GM19099 (cell line): ENCODE results near the gene NYAP1.

ENCODE experiments used
- POLR2A ChIP-seq: IDR thresholded peaks from 3 replicates; pipeline ENCODE4 v1.6.1; 2011; ENCODE audit warnings: low read depth; ENCODE audit not compliant: insufficient read length; ENCODE audit errors: extremely low read depth

NYAP1 gene

GRCh38 chr7:100491192-100491578 is 7.5 kb downstream of the NYAP1 start:
- no peak for TF ChIP-seq POLR2A

GRCh38 chr7:100492738-100493475 is 9.2 kb downstream of the NYAP1 start:
- no peak for TF ChIP-seq POLR2A

GRCh38 chr7:100493476-100494264 is 9.9 kb downstream of the NYAP1 start:
- TF ChIP-seq POLR2A, result no peak

GRCh38 chr7:100496509-100496908 is 12.8 kb downstream of the NYAP1 start:
- no peak for TF ChIP-seq POLR2A

GRCh38 chr7:100504887-100505611 is 21.3 kb downstream of the NYAP1 start:
- TF ChIP-seq POLR2A, result no peak

GRCh38 chr7:100506356-100506923 is 22.7 kb downstream of the NYAP1 start:
- no peak for TF ChIP-seq POLR2A

- TF ChIP-seq POLR2A, result no peak
Measured at GRCh38 chr7:100509231-100509630, 25.5 kb downstream of the NYAP1 start.

- TF ChIP-seq POLR2A, result no peak
Measured at GRCh38 chr7:100510437-100511239, 26.9 kb downstream of the NYAP1 start.

GRCh38 chr7:100513212-100513810 is 29.6 kb downstream of the NYAP1 start:
- no peak for TF ChIP-seq POLR2A

- TF ChIP-seq POLR2A, result no peak
Measured at GRCh38 chr7:100515072-100515532, 31.4 kb downstream of the NYAP1 start.

GRCh38 chr7:100516135-100516812 is 32.5 kb downstream of the NYAP1 start:
- TF ChIP-seq POLR2A, result no peak

GRCh38 chr7:100517305-100517704 is 33.6 kb downstream of the NYAP1 start:
- no peak for TF ChIP-seq POLR2A

- no peak for TF ChIP-seq POLR2A
Measured at GRCh38 chr7:100519580-100519979, 35.9 kb downstream of the NYAP1 start.
